LoVo (cell line): ENCODE measurements around the gene LILRA6.
A peak's percentile ranks its signal among the peaks of the same experiment; 100 is the strongest.
"Not testable (repeated sequence)": the region's sequence is repeated elsewhere in the genome, so short reads cannot be mapped to it uniquely, and the experiment has no call there.

Source experiments
- DNase-seq: peaks from one replicate; pipeline ENCODE4 v3.0.0-alpha.2; 2016; ENCODE audit warnings: low spot score

LILRA6 gene

GRCh38 chr19:54231077-54231931, 11.3 kb downstream of the LILRA6 start:
- DNase-seq, result peak; percentile 63

DNA sequence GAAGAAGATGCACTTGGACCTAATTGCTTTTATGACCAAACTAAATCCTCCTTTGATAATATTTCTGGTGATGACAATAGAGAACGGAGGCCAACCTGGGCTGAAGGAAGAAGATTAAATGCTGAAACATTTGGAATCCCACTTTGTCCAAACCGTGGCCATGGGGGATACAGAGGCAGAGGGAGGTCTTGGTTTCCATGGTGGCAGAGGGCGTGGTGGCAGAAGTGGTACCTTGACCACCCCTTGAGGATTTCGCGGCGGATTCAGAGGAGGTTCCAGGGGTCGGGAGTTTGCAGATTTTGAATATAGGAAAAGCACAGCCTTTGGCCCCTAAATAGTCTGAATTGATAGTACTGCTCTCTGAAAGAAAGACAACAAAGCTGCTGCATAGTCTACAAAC, 12.6 kb downstream of the LILRA6 start:
- no peak for DNase-seq

- DNase-seq, result no peak
Observed at GRCh38 chr19:54229146-54229545, 13.4 kb downstream of the LILRA6 start.

- DNase-seq, result not testable (repeated sequence)
Observed at GRCh38 chr19:54224619-54225018, 18.0 kb downstream of the LILRA6 start.

- not testable (repeated sequence) for DNase-seq
Observed at GRCh38 chr19:54223937-54224281, 18.7 kb downstream of the LILRA6 start.

GRCh38 chr19:54223277-54223936, 19.2 kb downstream of the LILRA6 start:
- not testable (repeated sequence) for DNase-seq

GRCh38 chr19:54222474-54223276, 19.9 kb downstream of the LILRA6 start, which contains the start of gene LILRB3:
Gene LILRB3, minus strand, starts transcription at chr19:54223007. Its CDS starts 31 bp downstream, at chr19:54222976.
- DNase-seq, result not testable (repeated sequence)

GRCh38 chr19:54221947-54222346, 20.6 kb downstream of the LILRA6 start:
- DNase-seq, result not testable (repeated sequence)

- DNase-seq, result not testable (repeated sequence)
Observed at GRCh38 chr19:54219702-54220101, 22.9 kb downstream of the LILRA6 start.

DNA sequence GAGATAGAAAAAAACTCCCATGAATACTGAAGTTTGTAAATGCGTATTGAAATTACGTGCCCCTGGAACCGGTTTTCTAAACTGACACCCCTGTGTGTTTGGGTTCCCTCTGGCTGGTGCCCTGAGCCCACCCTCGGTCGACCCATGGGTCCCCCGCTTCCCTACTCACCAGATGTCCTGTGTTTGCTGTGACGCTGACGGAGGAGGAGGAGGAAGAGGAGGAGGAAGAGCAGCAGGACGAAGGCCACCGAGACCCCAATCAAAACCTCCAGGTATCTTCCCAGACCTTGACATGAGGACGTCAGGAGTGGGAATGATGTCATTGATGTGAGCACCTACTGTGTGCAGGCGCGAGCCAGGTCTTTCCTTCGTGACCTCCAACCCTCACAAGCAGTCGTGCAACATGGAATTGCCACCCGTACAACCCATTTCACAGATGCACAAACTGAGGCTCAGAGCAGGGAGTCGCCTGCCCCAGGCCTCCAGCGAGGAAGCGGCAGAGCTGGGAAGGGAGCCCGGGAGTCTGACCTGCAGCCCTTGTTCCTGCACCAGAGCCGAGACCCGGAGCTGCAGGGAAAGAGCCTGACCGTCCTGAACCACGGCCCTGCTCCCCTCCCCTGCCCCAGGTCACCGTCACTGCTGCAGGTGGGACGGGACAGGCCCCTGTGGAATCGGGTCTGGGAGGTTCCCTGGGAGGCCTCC, 23.5 kb downstream of the LILRA6 start:
- DNase-seq, result no peak

DNA sequence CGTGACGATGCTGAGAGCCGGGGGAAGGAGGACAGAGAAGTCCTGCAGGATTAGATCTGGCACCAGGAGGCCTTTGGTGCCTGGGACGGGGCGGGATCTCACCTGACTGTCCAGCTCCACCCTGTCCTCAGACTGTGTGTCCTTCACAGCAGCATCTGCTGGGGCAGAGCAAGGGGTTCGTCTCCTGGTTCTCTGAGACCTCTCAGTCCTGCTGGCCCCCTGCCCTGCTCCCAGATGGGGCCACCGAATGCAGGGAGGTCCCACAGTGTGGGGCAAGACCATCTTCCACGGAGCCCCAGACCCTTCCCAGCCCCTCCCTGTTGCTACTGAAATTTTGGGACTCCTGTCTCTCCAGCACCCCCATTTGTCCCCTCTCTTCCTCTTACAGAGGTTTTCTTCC, 24.3 kb downstream of the LILRA6 start:
- no peak for DNase-seq

- not testable (repeated sequence) for DNase-seq
Observed at GRCh38 chr19:54217517-54218247, 24.9 kb downstream of the LILRA6 start.

DNA sequence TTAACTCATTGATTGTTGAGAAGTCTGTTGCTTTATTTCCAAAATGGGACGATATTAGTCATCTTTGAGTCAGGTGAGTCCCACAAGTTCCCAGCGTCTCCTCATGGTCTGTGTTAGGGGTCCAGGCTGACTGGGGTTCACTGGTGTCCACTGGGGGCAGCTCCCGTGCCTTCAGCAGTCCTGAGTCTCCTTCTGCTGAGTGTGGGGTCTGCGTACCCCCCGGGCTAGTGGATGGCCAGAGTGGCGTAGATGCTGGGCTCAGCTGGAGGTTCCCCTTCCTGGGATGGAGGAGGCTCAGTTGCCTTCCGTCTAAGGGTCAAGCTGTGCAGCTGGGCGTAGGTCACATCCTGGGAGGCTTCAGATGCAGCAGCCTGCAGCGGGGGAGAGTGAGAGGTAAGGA, 25.7 kb downstream of the LILRA6 start:
- no peak for DNase-seq

GRCh38 chr19:54214734-54215133, 27.9 kb downstream of the LILRA6 start:
- DNase-seq, result not testable (repeated sequence)

- DNase-seq, result not testable (repeated sequence)
Observed at GRCh38 chr19:54214217-54214616, 28.4 kb downstream of the LILRA6 start.

GRCh38 chr19:54211235-54211634, 31.4 kb downstream of the LILRA6 start:
- no peak for DNase-seq

DNA sequence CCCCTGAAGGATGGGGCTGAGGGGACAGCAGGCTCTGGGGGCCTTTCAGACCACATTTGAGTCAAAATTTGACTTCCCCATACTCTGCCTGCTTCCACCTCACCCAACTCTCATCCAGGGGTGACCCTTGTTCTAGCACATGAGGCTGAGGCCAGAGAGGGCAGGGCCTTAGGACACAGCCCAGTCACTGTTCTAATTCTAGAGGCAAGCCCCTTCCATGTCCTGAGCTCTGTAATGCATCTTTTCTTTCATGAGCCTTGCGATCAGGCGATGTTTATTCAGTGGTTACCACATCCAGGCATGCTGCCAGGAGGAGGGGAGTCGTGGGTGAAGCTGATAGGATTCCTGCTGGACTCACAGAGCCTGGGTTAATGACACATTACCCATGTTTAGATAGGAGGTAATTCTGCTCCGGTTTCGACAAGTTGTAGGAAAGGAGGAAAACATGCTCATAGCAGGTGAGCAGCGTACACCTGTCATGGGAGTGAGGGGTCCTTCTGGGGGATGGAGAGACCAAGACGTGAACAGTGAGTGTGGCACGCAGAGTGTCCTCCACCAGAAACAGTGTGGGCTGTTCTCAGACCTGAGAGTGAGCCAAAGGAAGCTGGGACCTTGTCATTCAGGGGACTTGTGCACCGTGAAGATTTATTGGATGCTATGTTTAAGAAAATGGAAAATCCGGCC, 32.6 kb downstream of the LILRA6 start:
- DNase-seq, result peak; percentile 88

- DNase-seq, result no peak
Observed at GRCh38 chr19:54209058-54209810, 33.4 kb downstream of the LILRA6 start.

DNA sequence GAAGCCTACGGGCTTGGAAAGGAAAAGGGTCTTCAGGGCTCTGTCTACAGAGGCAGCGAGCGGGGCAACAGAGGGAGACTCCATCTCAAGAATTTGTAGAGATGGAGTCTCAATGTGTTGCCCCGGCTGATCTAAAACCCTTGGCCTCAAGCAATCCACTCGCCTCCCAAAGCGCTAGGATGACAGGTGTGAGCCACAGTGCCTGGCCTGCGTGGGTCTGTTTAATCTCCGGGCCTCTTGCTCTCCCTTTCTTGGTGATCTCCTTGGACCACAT, 33.9 kb downstream of the LILRA6 start:
- DNase-seq, result no peak
